ENCODE results near the gene DPP10. TPM values are rescaled to one million over a fixed set of nuclear protein-coding genes. Genes with fewer than 3 reads are reported as not detected.

Gene DPP10
- total RNA-seq, 1 donor from 2014 or later: 73.0 TPM

- H3K27ac Mint-ChIP-seq: peak overlapping the region; percentile 31
- peaks cover 18% of the 10 kb centered on the region for H3K36me3 Mint-ChIP-seq
- H3K4me1 Mint-ChIP-seq: peaks cover 27% of the 10 kb centered on the region
- H3K27me3 Mint-ChIP-seq (ENCODE audit: low read depth): no peaks in the 10 kb centered on the region
- no peak for DNase-seq (ENCODE audit: low spot score in 2 of 2, unreplicated experiment in 2 of 2)
- peaks cover 20% of the 10 kb centered on the region for H3K9me3 Mint-ChIP-seq
- no peak overlapping the region for H3K4me3 Mint-ChIP-seq
- TF ChIP-seq, protein P1, sequence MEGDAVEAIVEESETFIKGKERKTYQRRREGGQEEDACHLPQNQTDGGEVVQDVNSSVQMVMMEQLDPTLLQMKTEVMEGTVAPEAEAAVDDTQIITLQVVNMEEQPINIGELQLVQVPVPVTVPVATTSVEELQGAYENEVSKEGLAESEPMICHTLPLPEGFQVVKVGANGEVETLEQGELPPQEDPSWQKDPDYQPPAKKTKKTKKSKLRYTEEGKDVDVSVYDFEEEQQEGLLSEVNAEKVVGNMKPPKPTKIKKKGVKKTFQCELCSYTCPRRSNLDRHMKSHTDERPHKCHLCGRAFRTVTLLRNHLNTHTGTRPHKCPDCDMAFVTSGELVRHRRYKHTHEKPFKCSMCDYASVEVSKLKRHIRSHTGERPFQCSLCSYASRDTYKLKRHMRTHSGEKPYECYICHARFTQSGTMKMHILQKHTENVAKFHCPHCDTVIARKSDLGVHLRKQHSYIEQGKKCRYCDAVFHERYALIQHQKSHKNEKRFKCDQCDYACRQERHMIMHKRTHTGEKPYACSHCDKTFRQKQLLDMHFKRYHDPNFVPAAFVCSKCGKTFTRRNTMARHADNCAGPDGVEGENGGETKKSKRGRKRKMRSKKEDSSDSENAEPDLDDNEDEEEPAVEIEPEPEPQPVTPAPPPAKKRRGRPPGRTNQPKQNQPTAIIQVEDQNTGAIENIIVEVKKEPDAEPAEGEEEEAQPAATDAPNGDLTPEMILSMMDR (IDR thresholded peaks at IDR 0.05; ENCODE audit: unreplicated experiment): no peak
Measured at GRCh38 chr2:115480741-115481140, 1038.3 kb downstream of the DPP10 start.

GRCh38 chr2:115481842-115482241 is 1039.4 kb downstream of the DPP10 start:
- H3K27ac Mint-ChIP-seq: no peak overlapping the region
- no peak overlapping the region for H3K4me3 Mint-ChIP-seq
- H3K4me1 Mint-ChIP-seq: peaks cover 27% of the 10 kb centered on the region
- peaks cover 10% of the 10 kb centered on the region for H3K9me3 Mint-ChIP-seq
- no peak for DNase-seq (ENCODE audit: low spot score in 2 of 2, unreplicated experiment in 2 of 2)
- TF ChIP-seq, protein P1 (IDR thresholded peaks at IDR 0.05; ENCODE audit: unreplicated experiment): no peak
- H3K27me3 Mint-ChIP-seq (ENCODE audit: low read depth): no peaks in the 10 kb centered on the region
- peaks cover 10% of the 10 kb centered on the region for H3K36me3 Mint-ChIP-seq

GRCh38 chr2:115483666-115484065 is 1041.2 kb downstream of the DPP10 start:
- TF ChIP-seq, protein P1 (IDR thresholded peaks at IDR 0.05; ENCODE audit: unreplicated experiment): no peak
- H3K4me3 Mint-ChIP-seq: no peak overlapping the region
- peaks cover 3% of the 10 kb centered on the region for H3K36me3 Mint-ChIP-seq
- DNase-seq (ENCODE audit: low spot score in 2 of 2, unreplicated experiment in 2 of 2): no peak
- H3K27ac Mint-ChIP-seq: peak overlapping the region; percentile 59
- H3K27me3 Mint-ChIP-seq (ENCODE audit: low read depth): no peaks in the 10 kb centered on the region
- H3K4me1 Mint-ChIP-seq: peaks cover 27% of the 10 kb centered on the region
- H3K9me3 Mint-ChIP-seq: no peaks in the 10 kb centered on the region

- Mint-ChIP-seq H3K9me3 (peaks cover 2% of the 10 kb centered on the region), H3K27me3 (ENCODE audit: low read depth) (no peaks in the 10 kb centered on the region), H3K4me1 (peaks cover 27% of the 10 kb centered on the region), H3K4me3 (no peak overlapping the region), H3K36me3 (peaks cover 3% of the 10 kb centered on the region), H3K27ac (peak overlapping the region; percentile 6)
- TF ChIP-seq, protein P1 (IDR thresholded peaks at IDR 0.05; ENCODE audit: unreplicated experiment): no peak
- DNase-seq (ENCODE audit: low spot score in 2 of 2, unreplicated experiment in 2 of 2): no peak
Measured at GRCh38 chr2:115484486-115484885, 1042.0 kb downstream of the DPP10 start.

DNA sequence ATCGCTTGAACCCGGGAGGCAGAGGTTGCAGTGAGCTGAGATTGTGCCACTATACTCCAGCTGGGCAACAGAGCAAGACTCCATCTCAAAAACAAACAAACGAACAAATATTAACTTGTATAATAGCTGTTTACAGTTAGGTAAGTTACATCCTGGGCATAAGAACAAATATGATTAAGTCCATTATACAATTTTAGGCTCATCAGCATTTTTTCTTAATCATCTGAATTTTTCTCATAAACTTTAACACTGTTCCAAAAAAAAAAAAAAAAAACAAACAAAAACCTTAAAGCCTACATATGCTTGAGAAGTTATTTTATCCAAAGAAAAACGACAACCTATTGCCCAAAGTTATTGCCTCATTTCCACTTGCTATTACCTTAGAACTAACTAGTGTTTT is 1042.5 kb downstream of the DPP10 start:
- H3K4me1 Mint-ChIP-seq: peaks cover 27% of the 10 kb centered on the region

More for the DNA sequence above, 1042.5 kb downstream of the DPP10 start:
- Mint-ChIP-seq H3K27me3 (ENCODE audit: low read depth) (no peaks in the 10 kb centered on the region), H3K36me3 (peaks cover 5% of the 10 kb centered on the region), H3K27ac (peak overlapping the region; percentile 6), H3K4me3 (no peak overlapping the region), H3K9me3 (peaks cover 6% of the 10 kb centered on the region)
- DNase-seq (ENCODE audit: low spot score in 2 of 2, unreplicated experiment in 2 of 2): no peak
- TF ChIP-seq, protein P1 (IDR thresholded peaks at IDR 0.05; ENCODE audit: unreplicated experiment): no peak
